Measurements from ENCODE around the gene CDHR3. TPM values are rescaled to one million over a fixed set of nuclear protein-coding genes. Genes with fewer than 3 reads are reported as not detected.
A peak's percentile ranks its signal among the peaks of the same experiment; 100 is the strongest.
"Not testable (repeated sequence)": the region's sequence is repeated elsewhere in the genome, so short reads cannot be mapped to it uniquely, and the experiment has no call there.

The CDHR3 gene
- total and polyA plus RNA-seq, 2 of the 8 experiments (the other 6 are each of a cell fraction or from before 2014, with no cell fraction given) = 6.4 to 6.8 TPM

DNA sequence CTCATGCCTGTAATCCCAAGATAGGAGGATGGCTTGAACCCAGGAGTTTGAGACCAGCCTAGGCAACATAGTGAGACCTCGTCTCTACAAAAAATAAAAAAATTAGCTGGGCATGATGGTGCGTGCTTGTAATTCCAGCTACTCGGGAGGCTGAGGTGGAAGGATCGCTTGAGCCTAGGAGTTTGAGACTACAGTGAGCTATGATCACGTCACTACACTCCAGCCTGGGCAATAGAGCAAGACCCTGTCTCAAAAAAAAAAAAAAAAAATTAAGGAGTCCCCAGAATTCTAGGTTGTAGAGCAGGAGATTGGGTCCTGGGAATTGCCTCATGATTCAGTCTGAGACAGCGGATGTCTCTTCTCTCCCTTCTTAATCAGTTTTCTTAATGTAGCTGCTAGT, 21.7 kb downstream of the CDHR3 start:
- POLR2A ChIA-PET (ENCODE audit: partially characterized antibody) = not testable (repeated sequence)

More for the DNA sequence above, 21.7 kb downstream of the CDHR3 start:
- FAIRE-seq; H2BK120ac ChIP-seq (replicated peaks; ENCODE audit: low read depth, low read length); H4K8ac ChIP-seq (ENCODE audit: extremely low read depth, insufficient read depth, low read length); H3K18ac ChIP-seq (ENCODE audit: extremely low read depth, low read length); H3K23me2 ChIP-seq (ENCODE audit: low read depth, low read length); H3K9me3 ChIP-seq (ENCODE audit: insufficient read depth in 2 of 2, low read depth in 1 of 2, low read length in 1 of 2); H3K79me1 ChIP-seq (ENCODE audit: low read depth, low read length); H2AK5ac ChIP-seq (ENCODE audit: low read depth, low read length); H4K20me1 ChIP-seq (replicated peaks in 1 of 2; ENCODE audit: control insufficient read depth in 1 of 2, insufficient read depth in 2 of 2, low read length in 2 of 2); H3K4ac ChIP-seq (replicated peaks; ENCODE audit: insufficient read length, low read depth, low read length); H3K14ac ChIP-seq (ENCODE audit: insufficient read length); DNase-seq (ENCODE audit: low read depth in 1 of 2, low spot score in 2 of 2); H3K27ac ChIP-seq (ENCODE audit: low read depth, low read length); H2BK15ac ChIP-seq (ENCODE audit: low read length); H4K91ac ChIP-seq (replicated peaks; ENCODE audit: insufficient read length, low read length); H3K4me3 ChIP-seq (ENCODE audit: extremely low read depth in 1 of 4, insufficient read depth in 2 of 4, low read depth in 3 of 4, low read length in 4 of 4); H3K56ac ChIP-seq (replicated peaks; ENCODE audit: insufficient read length, low read depth, low read length); H4K5ac ChIP-seq (ENCODE audit: insufficient read length, low read depth, low read length); H3K79me2 ChIP-seq (ENCODE audit: control insufficient read depth in 1 of 2, insufficient read depth in 2 of 2, low read length in 2 of 2); H3K36me3 ChIP-seq (ENCODE audit: control insufficient read depth in 2 of 4, insufficient read depth in 4 of 4, low read length in 3 of 4); H3K27me3 ChIP-seq (replicated peaks in 1 of 4; ENCODE audit: control insufficient read depth in 3 of 4, extremely low read depth in 1 of 4, insufficient read depth in 3 of 4, low read length in 3 of 4); H3K9ac ChIP-seq (replicated peaks in 1 of 4; ENCODE audit: extremely low read depth in 1 of 4, low read depth in 3 of 4, low read length in 3 of 4); H3K23ac ChIP-seq (ENCODE audit: insufficient read length): not testable (repeated sequence)
- 0 out of 2 replicates have a peak overlapping the region, but pooled peaks have one; percentile 36 for H2BK5ac ChIP-seq (ENCODE audit: low read depth, low read length)
- WGBS, 2 experiments (ENCODE audit: extremely low coverage in 1 of 2, insufficient coverage in 1 of 2, insufficient read length in 1 of 2, insufficient replicate concordance in 2 of 2, low coverage in 1 of 2, low lambda C conversion rate in 2 of 2, missing lambda C conversion rate in 1 of 2) = 92% methylated on average over 6 of the region's 6 CpGs; no CpG with 5 or more reads in 1 of the 2 experiments
- peaks cover 5 to 30% (median 28%) of the 10 kb centered on the region in 4 experiments for H3K4me1 ChIP-seq (replicated peaks in 1 of 4; ENCODE audit: control insufficient read depth in 3 of 4, insufficient read depth in 4 of 4, low read length in 3 of 4)
- 0 out of 2 replicates have a peak overlapping the region, but pooled peaks have one; percentile 2 for H2AFZ ChIP-seq (ENCODE audit: low read length)
- H2BK20ac ChIP-seq (ENCODE audit: low read length) = peak overlapping the region; percentile 91
- peak overlapping the region; percentile 7 to 28; a peak in 2 of 4 replicates for H3K4me2 ChIP-seq (ENCODE audit: insufficient read depth in 1 of 2, low read depth in 2 of 2, low read length in 2 of 2)
- H2BK12ac ChIP-seq (ENCODE audit: low read depth, low read length) = peak overlapping the region; percentile 41; the same call in 1 of the 2 replicates
- CTCF ChIA-PET (ENCODE audit: partially characterized antibody) = interaction anchor here (0.6 to 3.9 kb wide), 13 partner anchors 9 to 109 kb away, joined by 3 to 14 read pairs (median 5); no protein-coding TSS in a partner anchor
